Cardiac septum (tissue), 1 donor: ENCODE results near the gene IL15RA. TPM values are rescaled to one million over a fixed set of nuclear protein-coding genes. Genes with fewer than 3 reads are reported as not detected.
"Not testable (repeated sequence)": the region's sequence is repeated elsewhere in the genome, so short reads cannot be mapped to it uniquely, and the experiment has no call there.

Source experiments
- DNase-seq: peaks from one replicate; pipeline ENCODE4 v3.0.0-alpha.2; 2020; ENCODE audit warnings: low spot score
- intact Hi-C: fragments of 100-400 bp; cut with DNase I; formaldehyde crosslinking; loops from one replicate; pipeline ENCODE4 v1.14.0; 2022
- total RNA-seq: library from RNA; stranded (reverse); fragmentation: NEBNext Ultra II Directional; extraction: Animal tissue kit (Norgen Biotek cat#: 25700); gene quantifications from one replicate; pipeline ENCODE4 v1.2.1, GENCODE V29; 2021
- donor health status: DM: no; HTN: no; CAD: no.

Gene IL15RA
- total RNA-seq, 1 donor from 2014 or later = 3.9 TPM

DNA sequence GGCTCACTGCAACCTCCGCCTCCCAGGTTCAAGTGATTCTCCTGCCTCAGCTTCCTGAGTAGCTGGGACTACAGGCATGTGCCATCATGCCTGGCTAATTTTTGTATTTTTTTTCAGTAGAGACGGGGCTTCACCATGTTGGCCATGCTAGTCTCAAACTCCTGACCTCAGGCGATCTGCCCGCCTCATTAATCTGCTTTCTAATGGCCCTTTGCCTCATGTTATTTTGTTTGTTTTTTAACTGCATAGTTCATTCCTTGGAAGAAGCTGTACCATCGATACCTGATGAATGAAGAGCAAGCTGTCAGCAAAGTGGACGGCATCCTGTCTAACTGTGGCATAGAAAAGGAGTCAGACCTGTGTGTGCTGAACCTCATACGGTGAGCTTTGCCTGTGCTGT is 68.7 kb downstream of the IL15RA start:
- intact Hi-C loops, DNase-seq: not testable (repeated sequence)

DNA sequence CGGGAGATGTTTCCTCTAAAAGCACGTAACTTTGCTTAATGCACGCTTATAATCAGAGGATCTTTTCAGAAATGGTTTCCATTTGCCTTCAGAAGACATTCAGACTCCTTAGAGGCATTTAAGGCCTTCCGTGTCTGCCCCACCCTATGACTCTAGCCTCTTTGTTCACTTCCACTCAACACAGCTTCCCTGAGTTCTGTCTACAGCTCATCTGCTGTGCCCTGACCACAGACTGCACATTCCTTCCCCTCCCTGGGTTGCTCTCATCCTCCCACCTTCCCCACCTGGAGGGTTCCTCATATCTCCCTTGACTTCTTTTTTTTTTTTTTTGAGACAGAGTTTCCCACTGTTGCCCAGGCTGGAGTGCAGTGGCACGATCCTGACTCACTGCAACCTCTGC is 70.7 kb downstream of the IL15RA start:
- no peak for DNase-seq
- intact Hi-C loops = no loop called here

DNA sequence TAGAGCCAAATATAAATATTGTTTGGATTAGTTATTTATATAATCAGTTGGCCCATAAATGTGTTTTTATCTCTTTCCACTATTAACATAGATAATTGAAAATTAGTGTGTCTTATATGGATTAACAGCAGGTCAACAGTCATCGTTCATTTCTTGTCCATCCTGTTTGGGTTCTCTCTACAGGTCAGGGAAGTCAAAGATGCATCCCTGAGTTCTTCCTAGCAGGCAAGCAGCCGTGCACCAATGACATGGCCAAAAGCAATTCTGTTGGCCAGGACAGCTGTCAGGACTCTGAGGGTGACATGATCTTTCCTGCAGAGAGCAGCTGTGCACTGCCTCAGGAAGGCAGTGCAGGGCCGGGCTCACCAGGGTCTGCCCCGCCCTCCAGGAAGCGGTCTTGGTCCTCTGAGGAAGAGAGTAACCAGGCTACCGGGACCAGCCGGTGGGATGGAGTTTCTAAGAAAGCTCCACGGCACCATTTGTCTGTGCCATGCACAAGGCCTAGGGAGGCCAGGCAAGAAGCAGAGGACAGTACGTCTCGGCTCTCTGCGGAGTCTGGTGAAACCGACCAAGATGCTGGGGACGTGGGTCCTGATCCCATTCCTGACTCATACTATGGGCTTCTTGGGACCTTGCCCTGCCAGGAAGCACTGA is 71.4 kb downstream of the IL15RA start:
- intact Hi-C loops = no loop called here
- no peak for DNase-seq

GRCh38 chr10:5904227-5904626 is 73.1 kb downstream of the IL15RA start:
- DNase-seq = no peak
- intact Hi-C loops = no loop called here

- intact Hi-C loops = no loop called here
- no peak for DNase-seq
Observed at GRCh38 chr10:5903563-5903962, 73.8 kb downstream of the IL15RA start.

GRCh38 chr10:5902511-5903274 is 74.7 kb downstream of the IL15RA start:
- intact Hi-C loops = no loop called here
- DNase-seq = no peak

Other genes with a start within 250 kb of the IL15RA start
- 107 TPM for gene GDI2, start 164.1 kb downstream of the IL15RA start, total RNA-seq
- gene ANKRD16, start 87.7 kb downstream of the IL15RA start, total RNA-seq = 3.9 TPM
- gene FBH1, start 87.3 kb downstream of the IL15RA start, total RNA-seq = 73.8 TPM
- 0.73 TPM for gene IL2RA, start 84.8 kb upstream of the IL15RA start, total RNA-seq
- gene RBM17, start 111.5 kb upstream of the IL15RA start, total RNA-seq = 70.1 TPM
- gene PFKFB3, start 225.4 kb upstream of the IL15RA start, total RNA-seq = 13.8 TPM